ENCODE results near the gene GRXCR2.
A peak's percentile ranks its signal among the peaks of the same experiment; 100 is the strongest.

Gene GRXCR2

DNA sequence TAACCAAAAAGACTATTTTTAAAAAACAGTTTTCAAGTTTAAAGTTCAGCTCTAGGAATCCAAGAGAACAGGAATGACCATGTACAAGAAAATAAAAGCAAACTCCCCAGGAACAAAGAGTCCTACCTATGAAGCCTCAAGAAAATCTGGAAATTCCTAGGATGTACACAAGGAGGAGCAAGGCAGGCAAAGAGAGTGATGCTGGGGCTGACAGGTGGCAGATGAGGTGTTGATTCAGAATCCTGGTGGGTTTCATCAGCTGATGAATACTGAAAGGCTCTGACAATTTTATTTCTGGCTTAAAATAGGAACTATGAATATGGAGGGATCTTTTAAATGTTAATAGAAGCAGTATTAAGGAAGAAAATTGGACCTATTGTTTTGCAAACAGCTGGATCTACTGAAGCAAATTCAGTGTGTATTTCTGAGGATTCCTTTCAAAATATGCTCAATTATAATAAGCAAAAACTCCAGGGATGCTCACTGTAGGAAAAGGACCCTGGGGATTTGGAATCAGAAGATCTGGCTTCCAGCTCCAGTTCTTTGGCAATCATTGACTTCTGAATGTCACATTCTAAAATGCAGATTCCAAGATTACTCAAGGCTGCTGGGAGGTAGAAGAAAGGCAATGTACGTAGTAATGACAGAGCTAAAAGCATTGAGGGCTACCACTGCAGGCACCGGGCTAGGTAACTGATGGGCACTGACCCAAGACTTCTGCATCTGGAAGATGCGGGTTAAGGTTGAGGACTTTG, 35.6 kb upstream of the GRXCR2 start:
- H3K9me3 ChIP-seq (ENCODE audit: insufficient read depth, low read depth, low read length): no peaks in the 10 kb centered on the region
- no peak overlapping the region for H3K4me3 ChIP-seq (ENCODE audit: low read length, poor library complexity, severe bottlenecking)
- no peaks in the 10 kb centered on the region for H3K9me2 ChIP-seq (replicated peaks; ENCODE audit: low read depth, low read length)
- no peaks in the 10 kb centered on the region for H3K27me3 ChIP-seq (ENCODE audit: insufficient read depth, low read length, poor library complexity, severe bottlenecking)
- no peaks in the 10 kb centered on the region for H3K4me1 ChIP-seq (ENCODE audit: insufficient read depth, low read length, poor library complexity, severe bottlenecking)
- no peak overlapping the region for H3K4me2 ChIP-seq (ENCODE audit: low read depth, low read length, poor library complexity, severe bottlenecking)
- TF ChIP-seq CTCF (conservative IDR thresholded peaks at IDR 0.05; ENCODE audit: low read length) (0 out of 2 replicates have a peak, but pooled peaks have one; percentile 11), EZH2phosphoT487 (IDR thresholded peaks at IDR 0.05; ENCODE audit: borderline replicate concordance) (no peak)
- no peaks in the 10 kb centered on the region for H4K20me1 ChIP-seq (ENCODE audit: insufficient read depth, low read length, poor library complexity, severe bottlenecking)
- no peak overlapping the region for H3K9ac ChIP-seq (ENCODE audit: low read depth, low read length, poor library complexity, severe bottlenecking)
- no peaks in the 10 kb centered on the region for H3F3A ChIP-seq (ENCODE audit: low read depth)
- H2AFZ ChIP-seq (ENCODE audit: low read length): no peak overlapping the region
- H3K36me3 ChIP-seq (ENCODE audit: insufficient read depth, low read length): no peaks in the 10 kb centered on the region
- H3K79me2 ChIP-seq (ENCODE audit: insufficient read depth, low read length): no peaks in the 10 kb centered on the region

DNA sequence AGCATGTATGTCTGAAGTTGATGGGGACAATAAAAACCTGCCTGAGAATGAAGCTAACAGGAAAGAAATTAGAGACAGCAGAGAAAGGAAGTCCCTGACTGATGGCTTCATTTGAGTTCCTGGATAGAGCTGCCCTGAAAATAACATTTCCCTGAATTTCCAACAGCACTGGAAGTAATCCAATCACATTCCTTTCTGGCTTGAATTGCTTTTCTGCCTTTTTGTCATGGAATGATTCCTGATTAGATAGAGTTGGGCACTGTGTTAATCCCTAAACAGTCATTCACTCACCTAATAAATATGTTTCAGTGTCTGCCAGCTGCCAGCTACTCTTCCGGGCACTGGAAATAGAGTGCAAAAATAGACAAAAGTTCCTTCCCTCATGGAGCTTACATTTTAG, 33.6 kb upstream of the GRXCR2 start:
- Histone ChIP-seq H3K36me3 (ENCODE audit: insufficient read depth, low read length) (no peaks in the 10 kb centered on the region), H3K4me2 (ENCODE audit: low read depth, low read length, poor library complexity, severe bottlenecking) (no peak overlapping the region), H3K9me3 (ENCODE audit: insufficient read depth, low read depth, low read length) (no peaks in the 10 kb centered on the region), H3F3A (ENCODE audit: low read depth) (no peaks in the 10 kb centered on the region), H3K9me2 (replicated peaks; ENCODE audit: low read depth, low read length) (no peaks in the 10 kb centered on the region), H3K27me3 (ENCODE audit: insufficient read depth, low read length, poor library complexity, severe bottlenecking) (no peaks in the 10 kb centered on the region), H4K20me1 (ENCODE audit: insufficient read depth, low read length, poor library complexity, severe bottlenecking) (no peaks in the 10 kb centered on the region), H2AFZ (ENCODE audit: low read length) (no peak overlapping the region), H3K4me3 (ENCODE audit: low read length, poor library complexity, severe bottlenecking) (no peak overlapping the region), H3K79me2 (ENCODE audit: insufficient read depth, low read length) (no peaks in the 10 kb centered on the region), H3K9ac (ENCODE audit: low read depth, low read length, poor library complexity, severe bottlenecking) (no peak overlapping the region), H3K4me1 (ENCODE audit: insufficient read depth, low read length, poor library complexity, severe bottlenecking) (no peaks in the 10 kb centered on the region)
- no peak for TF ChIP-seq CTCF (conservative IDR thresholded peaks at IDR 0.05; ENCODE audit: low read length)
- TF ChIP-seq EZH2phosphoT487 (IDR thresholded peaks at IDR 0.05; ENCODE audit: borderline replicate concordance): no peak

DNA sequence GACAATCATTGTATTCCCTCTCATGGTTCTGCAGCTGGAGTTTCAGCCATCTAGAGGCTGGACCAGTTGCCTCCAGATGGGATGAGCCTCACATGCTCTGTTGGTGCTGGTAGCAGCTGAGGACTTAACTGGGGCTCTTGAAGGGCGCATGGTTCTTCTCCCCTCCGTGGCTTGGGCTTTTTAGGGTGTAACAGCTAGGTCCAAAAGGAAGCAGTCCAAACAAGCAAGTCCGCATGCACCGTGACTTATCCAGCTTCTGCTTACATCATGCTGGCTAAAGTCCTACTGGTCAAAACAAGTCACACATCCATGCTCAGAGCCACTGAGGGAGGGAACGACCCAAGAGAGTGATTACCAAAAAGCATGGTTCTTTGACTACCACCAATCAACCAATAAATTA, 31.9 kb upstream of the GRXCR2 start:
- Histone ChIP-seq H3K79me2 (ENCODE audit: insufficient read depth, low read length) (no peaks in the 10 kb centered on the region), H3K4me1 (ENCODE audit: insufficient read depth, low read length, poor library complexity, severe bottlenecking) (no peaks in the 10 kb centered on the region), H3K27me3 (ENCODE audit: insufficient read depth, low read length, poor library complexity, severe bottlenecking) (no peaks in the 10 kb centered on the region), H3K4me3 (ENCODE audit: low read length, poor library complexity, severe bottlenecking) (no peak overlapping the region), H3K9me3 (ENCODE audit: insufficient read depth, low read depth, low read length) (no peaks in the 10 kb centered on the region), H3K36me3 (ENCODE audit: insufficient read depth, low read length) (no peaks in the 10 kb centered on the region), H3K9me2 (replicated peaks; ENCODE audit: low read depth, low read length) (no peaks in the 10 kb centered on the region), H4K20me1 (ENCODE audit: insufficient read depth, low read length, poor library complexity, severe bottlenecking) (no peaks in the 10 kb centered on the region), H3F3A (ENCODE audit: low read depth) (no peaks in the 10 kb centered on the region), H3K4me2 (ENCODE audit: low read depth, low read length, poor library complexity, severe bottlenecking) (no peak overlapping the region), H3K9ac (ENCODE audit: low read depth, low read length, poor library complexity, severe bottlenecking) (no peak overlapping the region), H2AFZ (ENCODE audit: low read length) (no peak overlapping the region)
- TF ChIP-seq EZH2phosphoT487 (IDR thresholded peaks at IDR 0.05; ENCODE audit: borderline replicate concordance) (no peak), CTCF (conservative IDR thresholded peaks at IDR 0.05; ENCODE audit: low read length) (no peak)
